ENCODE results near the gene RLF. TPM values are rescaled to one million over a fixed set of nuclear protein-coding genes. Genes with fewer than 3 reads are reported as not detected.

The RLF gene
- total and polyA plus RNA-seq, 10 of the 15 experiments (the other 5 are each of a cell fraction or from before 2014, with no cell fraction given): 2.0 to 19.8 (median 8.7) TPM

- ATAC-seq (no peak), FAIRE-seq (no peak), DNase-seq (ENCODE audit: low read depth, low spot score) (no peak)
- H3K9me3 ChIP-seq (replicated peaks; ENCODE audit: control insufficient read depth, insufficient read depth, low read length): no peaks in the 10 kb centered on the region
- intact Hi-C loops (cut with micrococcal nuclease; ENCODE audit: unreplicated experiment): loop anchor here (10.0 kb wide), 1 partner anchor 148 kb away; no protein-coding TSS in a partner anchor
- TF ChIP-seq, protein P1, sequence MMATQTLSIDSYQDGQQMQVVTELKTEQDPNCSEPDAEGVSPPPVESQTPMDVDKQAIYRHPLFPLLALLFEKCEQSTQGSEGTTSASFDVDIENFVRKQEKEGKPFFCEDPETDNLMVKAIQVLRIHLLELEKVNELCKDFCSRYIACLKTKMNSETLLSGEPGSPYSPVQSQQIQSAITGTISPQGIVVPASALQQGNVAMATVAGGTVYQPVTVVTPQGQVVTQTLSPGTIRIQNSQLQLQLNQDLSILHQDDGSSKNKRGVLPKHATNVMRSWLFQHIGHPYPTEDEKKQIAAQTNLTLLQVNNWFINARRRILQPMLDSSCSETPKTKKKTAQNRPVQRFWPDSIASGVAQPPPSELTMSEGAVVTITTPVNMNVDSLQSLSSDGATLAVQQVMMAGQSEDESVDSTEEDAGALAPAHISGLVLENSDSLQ (IDR thresholded peaks at IDR 0.05): peak; percentile 54; the same call in 1 of the 2 replicates
- TF ChIP-seq, protein P2, sequence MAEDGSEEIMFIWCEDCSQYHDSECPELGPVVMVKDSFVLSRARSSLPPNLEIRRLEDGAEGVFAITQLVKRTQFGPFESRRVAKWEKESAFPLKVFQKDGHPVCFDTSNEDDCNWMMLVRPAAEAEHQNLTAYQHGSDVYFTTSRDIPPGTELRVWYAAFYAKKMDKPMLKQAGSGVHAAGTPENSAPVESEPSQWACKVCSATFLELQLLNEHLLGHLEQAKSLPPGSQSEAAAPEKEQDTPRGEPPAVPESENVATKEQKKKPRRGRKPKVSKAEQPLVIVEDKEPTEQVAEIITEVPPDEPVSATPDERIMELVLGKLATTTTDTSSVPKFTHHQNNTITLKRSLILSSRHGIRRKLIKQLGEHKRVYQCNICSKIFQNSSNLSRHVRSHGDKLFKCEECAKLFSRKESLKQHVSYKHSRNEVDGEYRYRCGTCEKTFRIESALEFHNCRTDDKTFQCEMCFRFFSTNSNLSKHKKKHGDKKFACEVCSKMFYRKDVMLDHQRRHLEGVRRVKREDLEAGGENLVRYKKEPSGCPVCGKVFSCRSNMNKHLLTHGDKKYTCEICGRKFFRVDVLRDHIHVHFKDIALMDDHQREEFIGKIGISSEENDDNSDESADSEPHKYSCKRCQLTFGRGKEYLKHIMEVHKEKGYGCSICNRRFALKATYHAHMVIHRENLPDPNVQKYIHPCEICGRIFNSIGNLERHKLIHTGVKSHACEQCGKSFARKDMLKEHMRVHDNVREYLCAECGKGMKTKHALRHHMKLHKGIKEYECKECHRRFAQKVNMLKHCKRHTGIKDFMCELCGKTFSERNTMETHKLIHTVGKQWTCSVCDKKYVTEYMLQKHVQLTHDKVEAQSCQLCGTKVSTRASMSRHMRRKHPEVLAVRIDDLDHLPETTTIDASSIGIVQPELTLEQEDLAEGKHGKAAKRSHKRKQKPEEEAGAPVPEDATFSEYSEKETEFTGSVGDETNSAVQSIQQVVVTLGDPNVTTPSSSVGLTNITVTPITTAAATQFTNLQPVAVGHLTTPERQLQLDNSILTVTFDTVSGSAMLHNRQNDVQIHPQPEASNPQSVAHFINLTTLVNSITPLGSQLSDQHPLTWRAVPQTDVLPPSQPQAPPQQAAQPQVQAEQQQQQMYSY (CRISPR knock-in tag; IDR thresholded peaks at IDR 0.05): no peak
- no peak overlapping the region; the same call in 1 of the 2 replicates for H2AFZ ChIP-seq (ENCODE audit: control insufficient read depth, low read depth, low read length)
- in situ Hi-C loops (cut with MboI): no loop called here
- SMC1A ChIA-PET (ENCODE audit: uncharacterized antibody, unreplicated experiment): interaction anchor here (1.0 to 2.6 kb wide), 11 partner anchors 10 to 148 kb away, joined by 3 to 9 read pairs (median 5); no protein-coding TSS in a partner anchor
- H3K9ac ChIP-seq (ENCODE audit: control insufficient read depth, insufficient read depth, low read length): peak overlapping the region; percentile 100
- no TSS peak for BruUV-seq (replicated peaks)
- H3K4me1 ChIP-seq (ENCODE audit: control insufficient read depth, insufficient read depth, low read length): peaks cover 8% of the 10 kb centered on the region; the same call in 1 of the 2 replicates
- peak overlapping the region; percentile 69 for H3K4me3 ChIP-seq
- H4K20me1 ChIP-seq (ENCODE audit: control insufficient read depth, insufficient read depth): no peaks in the 10 kb centered on the region
- no peaks in the 10 kb centered on the region for H3K27me3 ChIP-seq (replicated peaks in 1 of 2; ENCODE audit: control insufficient read depth in 2 of 2, insufficient read depth in 2 of 2, low read length in 1 of 2)
- CTCF ChIA-PET: interaction anchor here (1.0 to 3.8 kb wide), 6 partner anchors 15 to 113 kb away, joined by 3 to 21 read pairs (median 6); no protein-coding TSS in a partner anchor
- H3K4me2 ChIP-seq (ENCODE audit: control insufficient read depth, insufficient read depth): peak overlapping the region; percentile 77
- POLR2A ChIA-PET: interaction anchor here (1.0 to 3.3 kb wide), 3 partner anchors 14 to 57 kb away, joined by 3 to 16 read pairs (median 3); no protein-coding TSS in a partner anchor
- peaks cover 35% of the 10 kb centered on the region for H3K79me2 ChIP-seq (ENCODE audit: control insufficient read depth, insufficient read depth, low read length)
- RAD21 ChIA-PET (ENCODE audit: unreplicated experiment): interaction anchor here (0.6 to 1.4 kb wide), 5 partner anchors 15 to 113 kb away, joined by 3 to 11 read pairs (median 3); no protein-coding TSS in a partner anchor
- WGBS (ENCODE audit: insufficient coverage, insufficient replicate concordance, low lambda C conversion rate, missing lambda C conversion rate): 77% methylated on average over 6 of the region's 6 CpGs
- H3K36me3 ChIP-seq (ENCODE audit: control insufficient read depth in 2 of 2, insufficient read depth in 2 of 2, low read length in 1 of 2): peaks cover 0 to 5% of the 10 kb centered on the region in 2 experiments; a peak in 2 of 4 replicates
- H3K27ac ChIP-seq (ENCODE audit: control insufficient read depth, insufficient read depth): peak overlapping the region; percentile 99
Measured at GRCh38 chr1:40256401-40257084, 95.4 kb downstream of the RLF start.

Data from GM12878 (cell line).